Stimulated activated CD8-positive, alpha-beta memory T cell treated with anti-CD3 and anti-CD28 coated beads, Interleukin-4, amount 100 ng/mL, for 4 hours (primary cell): ENCODE data around the gene INTS6.
A peak's percentile ranks its signal among the peaks of the same experiment; 100 is the strongest.

Experiments used
- DNase-seq, 2 donors: peaks; one replicate each; pipeline ENCODE4 v3.0.0-alpha.2; 2020; ENCODE audit warnings: low read depth in 2 of 2, low spot score in 1 of 2

Gene INTS6

GRCh38 chr13:51452361-51453206 is at the start of gene INTS6:
Gene INTS6 (minus strand): TSS chr13:51453036. CDS start chr13:51452525, 511 bp downstream.
- DNase-seq = peak; percentile 95 to 97

DNA sequence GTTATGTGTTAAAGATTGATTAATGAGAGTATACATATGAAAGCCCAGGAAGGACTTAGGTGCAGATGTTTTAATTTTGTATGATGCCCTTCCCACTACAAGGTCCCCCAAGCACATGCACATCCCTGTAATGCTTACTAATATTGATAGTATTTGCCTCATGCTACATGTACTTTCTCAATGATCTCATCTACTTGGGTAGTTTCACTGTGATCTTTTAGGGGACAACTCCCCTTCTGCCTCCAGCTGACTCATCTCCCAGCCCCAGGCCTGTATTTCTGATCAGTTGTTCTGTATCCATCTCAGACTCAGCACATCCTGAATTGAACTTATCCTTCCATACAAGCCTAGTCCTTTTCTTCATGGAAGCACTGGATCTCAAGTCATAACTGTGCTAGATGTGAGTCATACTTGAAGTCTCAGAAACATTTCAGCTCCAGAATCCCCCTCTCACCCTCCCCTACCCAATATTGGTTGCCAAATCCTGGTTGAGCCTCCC is 49.4 kb upstream of the INTS6 start:
- DNase-seq = no peak

DNA sequence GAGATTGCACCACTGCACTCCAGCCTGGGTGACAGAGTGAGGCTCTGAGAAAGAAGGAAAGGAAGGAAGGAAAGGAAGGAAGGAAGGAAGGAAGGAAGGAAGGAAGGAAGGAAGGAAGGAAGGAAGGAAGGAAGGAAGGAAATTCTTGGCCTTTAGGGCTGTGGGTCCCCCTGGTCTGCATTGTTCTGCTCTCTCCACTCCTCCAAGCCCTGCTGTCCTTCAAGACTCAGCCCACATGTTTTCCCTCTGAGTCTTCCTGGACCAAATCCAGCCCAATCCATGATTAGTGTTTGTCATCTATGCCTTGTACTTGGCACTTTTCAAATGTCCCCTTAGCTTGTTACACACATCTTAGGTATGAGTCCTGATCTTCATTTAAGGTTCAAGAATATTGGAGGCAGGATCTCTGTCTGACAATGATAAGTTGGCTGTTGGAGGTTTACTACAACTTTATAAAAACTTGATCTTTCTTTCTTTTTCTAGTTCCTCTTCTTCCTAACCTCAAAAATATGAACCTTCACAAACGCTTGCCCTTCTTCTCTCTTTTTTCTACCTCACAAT is 48.8 kb upstream of the INTS6 start:
- no peak for DNase-seq

DNA sequence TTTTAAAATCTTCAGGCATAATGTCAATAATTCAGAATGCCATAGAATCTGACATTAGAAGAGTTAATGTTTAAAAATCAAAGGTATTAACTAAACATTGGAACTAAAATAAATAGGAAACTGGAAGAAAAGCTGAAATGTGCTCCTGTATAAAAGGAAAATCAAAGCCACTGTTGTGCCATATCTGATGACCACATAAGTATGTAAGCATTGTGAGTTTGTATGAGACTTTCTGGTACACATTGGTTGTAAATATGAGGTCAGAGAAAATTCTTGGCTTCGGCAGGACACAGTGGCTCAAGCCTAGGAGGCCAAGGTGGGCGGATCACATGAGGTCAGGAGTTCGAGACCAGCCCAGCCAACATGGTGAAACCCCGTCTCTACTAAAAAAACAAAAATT is 48.3 kb upstream of the INTS6 start:
- DNase-seq = no peak

- DNase-seq = no peak
Observed at GRCh38 chr13:51500687-51501086, 47.9 kb upstream of the INTS6 start.

- DNase-seq = no peak
Observed at GRCh38 chr13:51499841-51500240, 47.0 kb upstream of the INTS6 start.

GRCh38 chr13:51495316-51495715 is 42.5 kb upstream of the INTS6 start:
- DNase-seq = no peak

- no peak for DNase-seq
Observed at GRCh38 chr13:51494156-51494555, 41.3 kb upstream of the INTS6 start.

GRCh38 chr13:51488212-51488611 is 35.4 kb upstream of the INTS6 start:
- DNase-seq = no peak

DNA sequence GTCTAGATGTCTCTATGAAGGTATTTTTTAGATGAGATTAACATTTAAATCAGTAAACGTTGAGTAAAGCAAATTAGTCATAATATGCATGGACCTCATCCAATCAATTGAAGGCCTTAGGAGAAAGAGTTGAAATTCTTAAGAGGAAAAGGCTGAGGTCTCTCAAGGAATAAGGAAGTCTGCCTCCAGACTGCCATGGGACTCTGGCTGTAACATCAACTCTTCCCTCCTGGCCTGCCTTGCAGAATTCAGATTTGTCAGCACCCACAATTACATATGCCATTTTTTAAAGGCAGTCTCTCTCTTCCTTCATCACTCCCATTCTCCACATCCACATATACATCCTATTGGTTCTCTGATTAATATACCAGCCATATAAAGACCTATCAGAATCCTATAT is 28.8 kb upstream of the INTS6 start:
- no peak for DNase-seq

GRCh38 chr13:51479199-51479523 is 26.3 kb upstream of the INTS6 start:
- no peak for DNase-seq

DNA sequence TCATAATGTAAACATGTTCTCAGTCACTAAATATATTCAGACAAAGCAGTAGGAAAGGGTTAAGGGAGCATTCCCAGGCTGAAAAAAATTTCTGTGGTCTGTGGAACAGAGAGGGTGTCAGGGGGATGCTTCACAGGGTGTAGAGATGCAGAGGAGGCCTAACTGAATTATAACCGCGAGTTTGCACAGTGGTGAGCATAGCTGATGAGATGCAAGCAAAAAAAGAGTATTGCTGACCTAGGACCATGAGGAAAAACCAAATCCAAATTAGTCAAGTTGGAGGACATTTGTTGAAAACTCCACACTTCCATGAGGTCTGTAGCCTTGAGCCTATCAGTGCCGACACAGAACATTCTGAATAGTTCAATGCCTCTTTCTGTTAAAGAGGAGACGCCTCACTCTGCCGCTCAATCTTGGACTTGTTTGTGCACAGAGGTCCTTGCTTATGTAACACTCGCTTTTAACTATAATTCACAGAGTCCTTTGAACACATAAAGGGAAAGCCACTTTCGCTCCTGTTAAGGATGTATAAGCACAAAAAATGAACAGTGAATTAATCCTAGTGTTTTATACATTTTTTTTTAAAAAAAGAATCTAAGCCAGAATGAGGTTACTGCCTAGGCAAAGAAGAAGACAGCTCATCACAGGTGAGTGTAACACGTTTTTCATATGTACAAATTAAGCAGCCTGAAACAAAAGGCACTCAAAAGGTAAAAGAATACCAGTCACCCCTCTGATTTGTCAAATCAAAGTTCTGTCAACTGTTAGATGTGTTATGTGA is 25.8 kb upstream of the INTS6 start:
- DNase-seq = no peak

DNA sequence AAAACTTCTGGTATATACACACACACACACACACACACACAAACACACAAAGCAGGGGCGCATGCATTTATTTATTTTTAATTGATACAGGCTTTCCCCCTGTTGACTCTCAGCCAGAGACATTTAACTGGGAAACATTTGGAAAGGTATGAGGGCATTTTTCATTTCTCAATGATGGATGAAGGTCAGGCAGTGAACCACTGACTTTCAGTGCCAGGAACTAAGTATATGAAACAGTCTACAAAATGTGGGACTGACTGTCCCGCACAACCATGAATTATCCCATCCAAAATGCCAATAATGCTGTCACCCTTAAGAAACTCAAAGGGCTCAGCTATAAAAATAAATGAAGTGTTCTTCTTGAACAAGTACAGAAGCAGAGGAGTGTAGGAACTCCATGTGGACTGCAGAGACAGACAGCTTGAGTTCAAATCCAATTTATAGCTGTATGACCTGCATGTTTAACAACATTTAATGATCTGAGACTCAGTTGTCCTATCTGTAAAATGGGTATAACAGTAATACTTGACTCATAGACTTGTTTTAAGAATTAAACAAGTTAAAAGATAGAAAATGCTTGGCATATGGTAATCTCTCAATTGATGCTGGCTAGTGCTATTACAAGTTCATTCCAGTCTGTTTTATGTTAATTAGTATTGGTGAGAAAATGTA is 25.0 kb upstream of the INTS6 start:
- DNase-seq = no peak

DNA sequence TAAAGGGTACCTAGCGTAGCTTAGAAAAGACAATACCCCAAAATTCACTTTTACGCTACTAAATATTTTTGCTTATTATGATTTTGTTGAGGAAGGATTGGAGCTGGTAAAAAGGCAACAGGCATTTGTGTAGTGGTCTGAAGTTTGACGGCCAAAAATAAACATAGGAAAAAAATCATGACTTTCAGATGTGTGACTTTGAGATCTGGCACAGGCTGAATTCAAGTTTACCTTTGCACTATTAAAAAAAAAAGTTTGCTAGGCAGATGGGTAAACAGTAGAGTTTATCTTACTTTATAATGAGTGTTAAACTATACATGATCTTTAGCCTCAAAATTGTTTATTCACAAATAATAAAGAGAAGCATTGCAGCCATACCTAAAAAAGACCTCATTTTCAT is 24.3 kb upstream of the INTS6 start:
- no peak for DNase-seq

DNA sequence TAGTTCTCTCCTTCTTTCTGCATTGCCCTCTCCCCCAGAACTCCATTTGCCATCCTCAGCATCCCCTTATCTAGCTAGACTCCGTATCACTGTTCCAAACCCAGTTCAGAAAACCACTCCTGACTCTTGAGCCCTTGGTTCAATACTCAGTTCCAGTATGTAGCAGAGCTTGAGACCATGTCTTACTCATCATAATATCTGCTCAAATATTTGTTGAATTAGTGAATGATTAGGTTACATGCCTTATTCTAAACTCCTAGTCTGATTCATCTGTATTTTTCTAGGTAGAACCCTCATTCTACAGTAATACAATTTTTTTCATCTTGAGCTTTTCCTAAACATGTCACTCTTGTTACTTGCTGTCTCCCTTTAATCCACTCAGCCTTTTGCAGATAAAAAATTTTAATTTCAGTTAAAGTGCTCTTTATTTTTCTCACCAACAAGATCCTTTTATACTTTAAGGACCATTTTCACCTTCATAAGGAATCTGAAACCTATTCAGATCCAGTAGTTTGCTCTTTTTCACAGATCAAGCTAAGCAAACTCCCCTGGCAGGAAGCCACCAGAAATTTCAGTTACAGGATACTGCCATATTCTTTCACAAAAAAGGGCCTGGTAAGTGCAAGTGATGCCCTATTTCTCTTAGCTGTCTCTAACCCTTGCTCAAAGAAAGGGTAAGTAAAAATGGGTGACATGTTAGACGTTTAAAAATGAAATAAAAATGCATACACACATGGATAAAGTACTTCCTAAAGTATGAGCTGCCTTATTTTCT is 23.1 kb upstream of the INTS6 start:
- no peak for DNase-seq

GRCh38 chr13:51469790-51470189 is 17.0 kb upstream of the INTS6 start:
- no peak for DNase-seq

DNA sequence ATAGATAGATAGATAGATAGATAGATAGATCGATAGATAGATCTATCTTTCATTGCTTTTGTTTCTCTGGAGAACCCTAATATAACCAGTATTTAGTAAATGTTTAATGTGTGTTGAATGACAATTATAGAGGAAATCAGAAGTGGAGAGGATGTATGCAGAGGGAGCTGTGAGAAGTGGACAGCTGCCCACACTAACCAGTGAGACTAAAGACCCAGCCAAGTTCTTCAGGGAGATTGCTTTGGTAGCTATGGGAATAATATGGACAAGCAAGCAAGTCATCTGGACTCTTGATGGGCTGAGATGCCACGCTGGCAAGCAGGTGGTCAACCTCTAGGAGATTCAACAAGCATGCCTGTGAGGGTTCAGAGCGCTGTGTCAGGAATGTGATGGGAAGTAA is 14.9 kb upstream of the INTS6 start:
- DNase-seq = no peak

DNA sequence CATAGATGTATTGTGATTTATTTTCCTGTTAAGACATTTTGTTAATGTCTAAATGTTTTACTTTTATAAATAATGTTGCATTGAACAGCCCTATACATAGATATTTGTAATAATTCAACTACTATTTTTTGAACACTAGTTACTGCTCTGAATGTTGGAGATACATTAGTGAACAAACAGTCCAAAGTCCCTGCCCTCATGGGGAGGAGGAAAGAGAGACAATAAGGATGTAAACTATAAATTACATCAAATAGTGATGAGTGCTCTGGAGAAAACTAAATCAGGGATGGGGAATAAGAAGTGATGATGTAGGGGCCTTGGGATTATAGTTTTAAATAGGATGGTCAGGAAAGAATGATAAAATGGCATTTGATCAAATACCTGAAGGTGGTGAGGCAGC is 12.3 kb upstream of the INTS6 start:
- no peak for DNase-seq

DNA sequence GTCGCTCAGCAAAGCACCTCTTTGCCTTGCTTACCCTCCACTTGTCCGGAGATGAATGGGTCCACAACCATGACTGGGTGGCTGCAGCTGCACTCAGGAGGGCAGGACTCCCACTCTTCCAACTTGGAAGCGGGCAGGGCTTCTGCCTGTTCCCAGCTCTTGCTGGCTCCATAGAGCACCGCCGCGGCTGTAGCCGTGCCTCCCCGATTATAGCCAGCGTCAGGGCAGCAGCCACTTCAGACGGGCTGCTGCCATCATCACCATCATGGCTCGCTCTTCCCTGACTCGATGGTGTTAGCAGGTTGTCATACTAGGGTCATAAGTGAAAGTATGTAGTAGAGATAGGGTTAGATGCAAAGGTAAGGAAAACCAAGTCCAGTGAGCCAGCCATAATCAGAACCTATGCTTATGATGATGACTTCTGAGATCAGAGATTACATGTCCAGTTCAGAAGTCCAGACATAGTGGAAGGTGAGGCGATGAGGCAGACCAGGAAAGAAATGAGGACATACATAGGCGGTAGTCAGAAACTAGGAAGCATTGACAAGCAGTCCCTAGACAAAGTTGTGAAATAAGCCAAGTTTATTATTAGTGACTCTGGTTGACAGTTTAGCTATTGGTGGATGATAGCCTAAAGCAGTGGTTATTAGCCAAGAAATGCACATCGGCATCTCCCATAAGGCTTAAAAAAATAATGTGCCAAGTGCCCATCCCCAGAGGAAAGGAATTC is 4.4 kb upstream of the INTS6 start:
- no peak for DNase-seq

DNA sequence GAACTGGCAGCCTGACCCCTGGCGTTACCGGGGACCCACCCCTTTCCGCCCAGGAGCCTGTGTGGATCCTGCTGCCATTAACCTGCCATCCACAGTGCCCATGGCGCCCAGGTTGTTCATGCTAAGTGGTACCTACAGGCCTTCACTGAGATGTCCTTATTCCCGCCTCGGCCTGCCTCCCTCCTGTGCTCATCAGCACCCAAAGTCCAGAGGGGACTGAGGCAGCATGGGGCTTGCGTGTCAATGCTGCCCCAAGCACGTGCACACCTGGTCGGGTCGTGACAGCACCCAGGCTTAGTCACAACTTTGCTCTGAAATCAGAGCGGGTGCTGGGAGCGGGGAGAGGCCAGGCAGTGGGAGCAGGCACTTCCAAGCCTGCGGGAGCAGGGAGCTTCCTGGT is 3.7 kb upstream of the INTS6 start:
- no peak for DNase-seq
